ENCODE data around the gene TCEA2. TPM values are rescaled to one million over a fixed set of nuclear protein-coding genes. Genes with fewer than 3 reads are reported as not detected.

Gene TCEA2
- total RNA-seq, 1 donor from 2014 or later, result 40.2 TPM

DNA sequence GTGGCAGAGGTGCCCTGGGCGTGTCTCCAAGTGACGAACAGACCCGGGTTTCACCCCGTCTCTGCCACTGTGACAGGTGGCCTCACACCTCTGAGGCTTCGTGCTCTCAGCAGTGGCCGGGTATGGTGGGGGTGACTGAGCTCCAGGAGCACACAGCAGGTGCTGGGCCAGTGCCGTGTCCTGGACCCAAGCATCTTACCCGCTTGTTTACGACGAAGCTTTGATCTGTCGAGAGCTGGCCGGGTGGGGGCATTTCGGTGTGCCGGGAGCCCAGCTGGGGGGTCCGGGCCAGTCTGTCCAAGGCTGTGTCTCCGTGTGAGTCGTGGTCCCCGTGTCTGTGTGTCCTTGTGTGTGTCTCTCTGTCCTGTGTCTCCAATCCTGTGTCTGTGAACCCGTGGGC lies 28.3 kb downstream of the TCEA2 start:
- no peaks in the 10 kb centered on the region for H3K4me1 ChIP-seq
- H3K27me3 ChIP-seq, result peaks cover 14% of the 10 kb centered on the region
- H3K4me3 ChIP-seq, result no peak overlapping the region
- no peaks in the 10 kb centered on the region for H3K9me3 ChIP-seq
- DNase-seq (no peak), ATAC-seq (no peak)
- TF ChIP-seq, protein P1, sequence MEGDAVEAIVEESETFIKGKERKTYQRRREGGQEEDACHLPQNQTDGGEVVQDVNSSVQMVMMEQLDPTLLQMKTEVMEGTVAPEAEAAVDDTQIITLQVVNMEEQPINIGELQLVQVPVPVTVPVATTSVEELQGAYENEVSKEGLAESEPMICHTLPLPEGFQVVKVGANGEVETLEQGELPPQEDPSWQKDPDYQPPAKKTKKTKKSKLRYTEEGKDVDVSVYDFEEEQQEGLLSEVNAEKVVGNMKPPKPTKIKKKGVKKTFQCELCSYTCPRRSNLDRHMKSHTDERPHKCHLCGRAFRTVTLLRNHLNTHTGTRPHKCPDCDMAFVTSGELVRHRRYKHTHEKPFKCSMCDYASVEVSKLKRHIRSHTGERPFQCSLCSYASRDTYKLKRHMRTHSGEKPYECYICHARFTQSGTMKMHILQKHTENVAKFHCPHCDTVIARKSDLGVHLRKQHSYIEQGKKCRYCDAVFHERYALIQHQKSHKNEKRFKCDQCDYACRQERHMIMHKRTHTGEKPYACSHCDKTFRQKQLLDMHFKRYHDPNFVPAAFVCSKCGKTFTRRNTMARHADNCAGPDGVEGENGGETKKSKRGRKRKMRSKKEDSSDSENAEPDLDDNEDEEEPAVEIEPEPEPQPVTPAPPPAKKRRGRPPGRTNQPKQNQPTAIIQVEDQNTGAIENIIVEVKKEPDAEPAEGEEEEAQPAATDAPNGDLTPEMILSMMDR (IDR thresholded peaks at IDR 0.05), result no peak
- no peak overlapping the region for H3K27ac ChIP-seq
- H3K36me3 ChIP-seq, result no peaks in the 10 kb centered on the region
- intact Hi-C loops (cut with DNase I), result no loop called here

DNA sequence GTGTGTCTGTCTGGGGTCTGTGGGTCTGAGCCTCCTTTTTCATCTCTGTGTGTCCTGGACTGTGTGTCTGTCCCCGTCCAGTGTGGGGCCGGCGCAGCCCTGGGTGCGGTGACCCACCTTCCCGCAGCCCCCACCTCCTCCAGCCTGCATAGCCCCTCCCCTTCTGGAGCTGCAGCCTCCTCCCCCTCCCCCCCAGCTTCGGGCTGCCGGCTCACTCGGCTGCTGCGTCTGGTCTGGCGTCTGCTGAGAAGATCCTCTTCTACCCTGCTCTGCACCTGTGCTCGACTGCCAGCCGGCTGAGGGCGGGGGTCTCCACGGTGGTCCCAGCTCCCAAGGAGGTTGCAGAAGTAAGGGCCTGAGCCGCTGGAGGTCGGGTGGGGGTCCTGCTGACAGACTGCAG lies 28.8 kb downstream of the TCEA2 start:
- Histone ChIP-seq H3K36me3 (no peaks in the 10 kb centered on the region), H3K27ac (no peak overlapping the region), H3K9me3 (no peaks in the 10 kb centered on the region), H3K27me3 (peaks cover 11% of the 10 kb centered on the region), H3K4me3 (no peak overlapping the region), H3K4me1 (no peaks in the 10 kb centered on the region)
- intact Hi-C loops (cut with DNase I), result no loop called here
- DNase-seq, result no peak
- peak; percentile 5 for ATAC-seq
- TF ChIP-seq, protein P1 (IDR thresholded peaks at IDR 0.05), result no peak

DNA sequence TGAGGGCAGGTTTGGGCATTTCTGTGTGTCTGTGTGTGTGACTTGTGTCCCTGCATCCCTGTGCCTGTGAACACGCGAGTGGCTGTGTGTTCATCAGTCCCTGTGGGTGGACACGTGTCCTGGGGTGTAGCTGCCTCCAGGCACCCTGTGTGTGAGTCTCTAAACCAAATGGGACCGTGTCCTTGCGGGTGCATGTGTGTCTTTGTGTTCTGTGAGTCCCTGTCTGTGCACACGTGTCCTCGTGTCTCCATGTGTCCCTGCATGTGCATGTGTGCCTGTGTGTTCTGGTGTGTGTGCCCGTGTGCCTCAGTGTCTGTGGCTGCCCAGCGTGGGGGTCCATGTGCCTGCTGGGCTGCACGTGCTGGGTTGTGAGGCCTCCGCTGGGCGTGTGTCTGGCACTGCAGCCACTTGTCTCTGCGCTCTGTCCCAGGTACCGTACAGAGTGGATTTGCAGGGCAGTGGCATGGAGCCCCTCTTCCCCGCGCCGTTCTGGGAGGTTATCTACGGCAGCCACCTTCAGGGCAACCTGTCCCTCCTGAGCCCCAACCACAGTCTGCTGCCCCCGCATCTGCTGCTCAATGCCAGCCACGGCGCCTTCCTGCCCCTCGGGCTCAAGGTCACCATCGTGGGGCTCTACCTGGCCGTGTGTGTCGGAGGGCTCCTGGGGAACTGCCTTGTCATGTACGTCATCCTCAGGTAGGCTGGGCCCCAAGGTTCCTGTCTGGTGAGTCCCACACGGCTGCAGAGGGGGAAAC lies 29.4 kb downstream of the TCEA2 start:
- ATAC-seq (no peak), DNase-seq (no peak)
- peaks cover 11% of the 10 kb centered on the region for H3K27me3 ChIP-seq
- H3K9me3 ChIP-seq, result no peaks in the 10 kb centered on the region
- no peaks in the 10 kb centered on the region for H3K36me3 ChIP-seq
- TF ChIP-seq, protein P1 (IDR thresholded peaks at IDR 0.05), result no peak
- H3K4me1 ChIP-seq, result no peaks in the 10 kb centered on the region
- intact Hi-C loops (cut with DNase I), result no loop called here
- H3K4me3 ChIP-seq, result no peak overlapping the region
- no peak overlapping the region for H3K27ac ChIP-seq

DNA sequence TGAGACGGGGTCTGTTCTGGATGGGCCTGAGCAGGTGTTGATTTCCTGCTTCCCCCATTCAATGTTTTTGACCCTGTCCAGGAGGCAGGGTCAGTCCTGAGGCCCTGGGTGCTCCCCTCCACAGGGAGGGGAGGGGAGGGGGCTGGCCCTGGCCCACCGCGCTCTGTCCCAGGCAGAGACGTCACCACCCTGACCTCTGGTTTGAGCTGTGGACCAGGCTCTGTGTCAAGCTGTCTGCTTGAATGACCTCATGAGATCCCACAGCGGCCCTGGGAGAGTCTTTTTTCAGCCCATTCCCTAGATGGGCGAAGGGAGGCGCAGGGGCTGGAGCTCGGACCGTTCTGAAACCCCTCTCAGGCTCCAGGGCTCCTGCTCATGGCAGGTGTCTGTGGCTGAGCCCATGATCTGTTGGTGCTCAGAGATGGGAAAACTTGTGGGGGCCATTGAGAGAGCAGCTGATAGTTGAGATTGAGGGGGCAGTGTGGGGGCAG lies 30.1 kb downstream of the TCEA2 start:
- intact Hi-C loops (cut with DNase I), result no loop called here
- ATAC-seq (no peak), DNase-seq (no peak)
- H3K4me1 ChIP-seq, result no peaks in the 10 kb centered on the region
- H3K27ac ChIP-seq, result no peak overlapping the region
- no peaks in the 10 kb centered on the region for H3K9me3 ChIP-seq
- H3K36me3 ChIP-seq, result no peaks in the 10 kb centered on the region
- peaks cover 6% of the 10 kb centered on the region for H3K27me3 ChIP-seq
- no peak overlapping the region for H3K4me3 ChIP-seq
- TF ChIP-seq, protein P1 (IDR thresholded peaks at IDR 0.05), result no peak

DNA sequence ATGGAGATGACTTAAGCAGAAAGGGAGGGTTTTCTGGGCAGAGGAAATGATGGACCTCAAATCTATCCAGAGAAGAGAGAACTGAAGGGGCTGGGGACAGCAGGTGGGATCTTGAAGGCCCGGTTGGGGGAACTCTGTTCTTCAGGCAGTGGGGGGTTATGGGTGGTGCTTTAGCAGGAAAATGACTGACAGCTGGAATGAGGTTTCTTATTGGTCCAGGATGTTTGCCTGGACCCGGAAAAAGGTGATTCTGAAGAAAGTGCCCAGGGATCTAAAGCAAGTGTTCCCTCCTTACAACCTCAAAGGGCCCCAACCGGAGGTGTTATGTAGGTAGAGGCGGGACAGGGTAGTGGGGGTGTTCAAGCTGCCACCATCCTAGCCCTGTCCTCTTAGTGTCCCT lies 32.5 kb downstream of the TCEA2 start:
- Histone ChIP-seq H3K4me1 (no peaks in the 10 kb centered on the region), H3K36me3 (no peaks in the 10 kb centered on the region), H3K4me3 (no peak overlapping the region), H3K27me3 (peaks cover 10% of the 10 kb centered on the region), H3K9me3 (no peaks in the 10 kb centered on the region), H3K27ac (no peak overlapping the region)
- TF ChIP-seq, protein P1 (IDR thresholded peaks at IDR 0.05), result no peak
- no peak for ATAC-seq
- intact Hi-C loops (cut with DNase I), result no loop called here
- DNase-seq, result no peak
